ENCODE results near the gene SPSB2.

The SPSB2 gene

DNA sequence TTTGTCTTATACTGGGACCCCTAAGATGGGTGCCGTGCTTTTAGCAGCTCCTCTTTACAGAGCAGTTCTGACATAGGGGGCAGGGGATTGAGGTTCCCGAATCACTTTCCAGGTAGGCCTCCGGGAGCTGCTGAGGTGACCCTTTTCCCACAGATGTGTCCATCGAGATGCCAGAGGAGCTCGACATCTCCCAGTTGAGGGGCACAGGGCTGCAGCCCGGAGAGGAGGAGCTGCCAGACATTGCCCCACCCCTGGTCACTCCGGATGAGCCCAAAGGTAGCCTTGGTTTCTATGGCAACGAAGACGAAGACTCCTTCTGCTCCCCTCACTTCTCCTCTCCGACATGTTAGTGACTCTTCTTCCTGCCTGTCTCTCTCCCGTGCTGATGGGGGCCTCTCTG is 10.1 kb downstream of the SPSB2 start:
- no peak overlapping the region for H2AFZ ChIP-seq (ENCODE audit: low read depth, low read length)
- no peak for ATAC-seq (ENCODE audit: insufficient read depth, low read depth)
- H3K36me3 ChIP-seq (ENCODE audit: insufficient read depth, low read length): peaks cover 83% of the 10 kb centered on the region
- H3K27ac ChIP-seq (ENCODE audit: low read length): no peak overlapping the region
- no peaks in the 10 kb centered on the region for H3K9me3 ChIP-seq (ENCODE audit: insufficient read depth, low read length, severe bottlenecking)
- TF ChIP-seq, protein P1, sequence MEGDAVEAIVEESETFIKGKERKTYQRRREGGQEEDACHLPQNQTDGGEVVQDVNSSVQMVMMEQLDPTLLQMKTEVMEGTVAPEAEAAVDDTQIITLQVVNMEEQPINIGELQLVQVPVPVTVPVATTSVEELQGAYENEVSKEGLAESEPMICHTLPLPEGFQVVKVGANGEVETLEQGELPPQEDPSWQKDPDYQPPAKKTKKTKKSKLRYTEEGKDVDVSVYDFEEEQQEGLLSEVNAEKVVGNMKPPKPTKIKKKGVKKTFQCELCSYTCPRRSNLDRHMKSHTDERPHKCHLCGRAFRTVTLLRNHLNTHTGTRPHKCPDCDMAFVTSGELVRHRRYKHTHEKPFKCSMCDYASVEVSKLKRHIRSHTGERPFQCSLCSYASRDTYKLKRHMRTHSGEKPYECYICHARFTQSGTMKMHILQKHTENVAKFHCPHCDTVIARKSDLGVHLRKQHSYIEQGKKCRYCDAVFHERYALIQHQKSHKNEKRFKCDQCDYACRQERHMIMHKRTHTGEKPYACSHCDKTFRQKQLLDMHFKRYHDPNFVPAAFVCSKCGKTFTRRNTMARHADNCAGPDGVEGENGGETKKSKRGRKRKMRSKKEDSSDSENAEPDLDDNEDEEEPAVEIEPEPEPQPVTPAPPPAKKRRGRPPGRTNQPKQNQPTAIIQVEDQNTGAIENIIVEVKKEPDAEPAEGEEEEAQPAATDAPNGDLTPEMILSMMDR (IDR thresholded peaks at IDR 0.05; ENCODE audit: borderline replicate concordance, extremely low read depth, low read length, poor library complexity, severe bottlenecking): no peak
- no peak for TF ChIP-seq EZH2 (IDR thresholded peaks at IDR 0.05; ENCODE audit: borderline replicate concordance, low read depth, low read length, severe bottlenecking)
- H4K20me1 ChIP-seq (ENCODE audit: insufficient read depth, low read length): peaks cover 5% of the 10 kb centered on the region; the same call in 1 of the 2 replicates
- H3K4me2 ChIP-seq (ENCODE audit: insufficient read depth, low read length): no peak overlapping the region
- no peak overlapping the region for H3K9ac ChIP-seq (ENCODE audit: low read depth, low read length)
- peaks cover 9% of the 10 kb centered on the region for H3K4me1 ChIP-seq (ENCODE audit: insufficient read depth, low read length)
- no peak overlapping the region for H3K4me3 ChIP-seq (ENCODE audit: low read depth in 1 of 2, low read length in 2 of 2)
- no peak for DNase-seq
- H3K27me3 ChIP-seq (ENCODE audit: insufficient read depth, low read length, poor library complexity): no peaks in the 10 kb centered on the region
- peaks cover 7% of the 10 kb centered on the region for H3K79me2 ChIP-seq (ENCODE audit: insufficient read depth, low read length)

DNA sequence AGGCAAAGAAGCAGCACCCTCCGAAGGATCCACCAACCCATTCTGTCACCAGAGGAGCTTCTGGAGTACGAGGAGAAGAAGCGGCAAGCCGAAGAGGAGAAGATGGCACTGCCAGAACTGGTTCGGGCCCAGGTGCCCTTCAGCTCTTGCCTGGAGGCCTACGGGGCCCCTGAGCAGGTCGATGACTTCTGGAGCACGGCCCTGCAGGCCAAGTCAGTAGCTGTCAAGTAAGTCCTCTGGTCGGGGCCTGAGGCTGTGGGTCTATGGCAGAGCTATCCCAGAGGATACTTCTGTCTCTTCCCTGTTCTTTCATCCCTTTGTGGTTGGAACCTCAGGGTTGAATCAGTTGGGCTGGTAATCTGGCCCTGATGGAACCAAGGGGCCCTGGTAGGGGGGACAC is 11.7 kb downstream of the SPSB2 start:
- no peak overlapping the region for H3K27ac ChIP-seq (ENCODE audit: low read length)
- ATAC-seq (ENCODE audit: insufficient read depth, low read depth): no peak
- no peak for DNase-seq
- peaks cover 95% of the 10 kb centered on the region for H3K36me3 ChIP-seq (ENCODE audit: insufficient read depth, low read length)
- no peak overlapping the region for H3K9ac ChIP-seq (ENCODE audit: low read depth, low read length)
- H3K79me2 ChIP-seq (ENCODE audit: insufficient read depth, low read length): no peaks in the 10 kb centered on the region
- no peaks in the 10 kb centered on the region for H3K9me3 ChIP-seq (ENCODE audit: insufficient read depth, low read length, severe bottlenecking)
- H2AFZ ChIP-seq (ENCODE audit: low read depth, low read length): no peak overlapping the region
- TF ChIP-seq, protein P1 (IDR thresholded peaks at IDR 0.05; ENCODE audit: borderline replicate concordance, extremely low read depth, low read length, poor library complexity, severe bottlenecking): no peak
- no peak for TF ChIP-seq EZH2 (IDR thresholded peaks at IDR 0.05; ENCODE audit: borderline replicate concordance, low read depth, low read length, severe bottlenecking)
- no peak overlapping the region for H3K4me3 ChIP-seq (ENCODE audit: low read depth in 1 of 2, low read length in 2 of 2)
- H4K20me1 ChIP-seq (ENCODE audit: insufficient read depth, low read length): peaks cover 2% of the 10 kb centered on the region; the same call in 1 of the 2 replicates
- peaks cover 1% of the 10 kb centered on the region; the same call in 1 of the 2 replicates for H3K4me1 ChIP-seq (ENCODE audit: insufficient read depth, low read length)
- H3K4me2 ChIP-seq (ENCODE audit: insufficient read depth, low read length): no peak overlapping the region
- H3K27me3 ChIP-seq (ENCODE audit: insufficient read depth, low read length, poor library complexity): no peaks in the 10 kb centered on the region

DNA sequence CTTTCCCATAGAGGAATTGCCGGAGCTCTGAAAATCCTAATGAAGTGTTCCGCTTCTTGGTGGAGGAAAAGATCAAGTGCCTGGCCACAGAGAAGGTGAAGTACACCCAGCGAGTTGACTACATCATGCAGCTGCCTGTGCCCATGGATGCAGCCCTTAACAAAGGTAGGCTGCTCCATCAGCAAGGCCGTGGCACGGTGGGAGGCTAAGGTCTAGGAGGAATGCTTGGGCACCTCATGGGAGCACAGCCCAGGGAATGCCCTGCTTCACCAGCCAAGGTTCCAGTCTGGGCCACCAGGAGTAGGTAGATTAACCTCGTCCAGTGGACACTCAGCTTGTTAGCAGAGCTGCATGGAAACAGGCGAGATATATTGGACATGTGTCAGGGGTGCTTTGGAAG is 12.2 kb downstream of the SPSB2 start:
- no peaks in the 10 kb centered on the region for H3K9me3 ChIP-seq (ENCODE audit: insufficient read depth, low read length, severe bottlenecking)

More for the DNA sequence above, 12.2 kb downstream of the SPSB2 start:
- peaks cover 3% of the 10 kb centered on the region; the same call in 1 of the 2 replicates for H4K20me1 ChIP-seq (ENCODE audit: insufficient read depth, low read length)
- ATAC-seq (ENCODE audit: insufficient read depth, low read depth) (no peak), DNase-seq (no peak)
- no peak overlapping the region for H3K27ac ChIP-seq (ENCODE audit: low read length)
- 0 out of 2 replicates have a peak, but pooled peaks cover under 1% of the 10 kb centered on the region for H3K79me2 ChIP-seq (ENCODE audit: insufficient read depth, low read length)
- no peak overlapping the region for H3K9ac ChIP-seq (ENCODE audit: low read depth, low read length)
- H3K4me2 ChIP-seq (ENCODE audit: insufficient read depth, low read length): no peak overlapping the region
- TF ChIP-seq, protein P1 (IDR thresholded peaks at IDR 0.05; ENCODE audit: borderline replicate concordance, extremely low read depth, low read length, poor library complexity, severe bottlenecking): no peak
- no peak for TF ChIP-seq EZH2 (IDR thresholded peaks at IDR 0.05; ENCODE audit: borderline replicate concordance, low read depth, low read length, severe bottlenecking)
- H3K27me3 ChIP-seq (ENCODE audit: insufficient read depth, low read length, poor library complexity): no peaks in the 10 kb centered on the region
- no peaks in the 10 kb centered on the region for H3K4me1 ChIP-seq (ENCODE audit: insufficient read depth, low read length)
- no peak overlapping the region for H2AFZ ChIP-seq (ENCODE audit: low read depth, low read length)
- no peak overlapping the region for H3K4me3 ChIP-seq (ENCODE audit: low read depth in 1 of 2, low read length in 2 of 2)
- H3K36me3 ChIP-seq (ENCODE audit: insufficient read depth, low read length): peaks cover 96% of the 10 kb centered on the region

Data from DND-41 (cell line).